HCT116 (cell line): ENCODE results near the gene SPOCK3. TPM values are rescaled to one million over a fixed set of nuclear protein-coding genes. Genes with fewer than 3 reads are reported as not detected.

Experiments used
- ATAC-seq: fragments of 200-7000 bp; cut with Tn5 transposase; 2 replicates; pipeline ENCODE4 v1.9.1; 2020; ENCODE audit warnings: mild to moderate bottlenecking, moderate library complexity
- BruUV-seq: library from RNA; stranded (reverse); fragments of 400-500 nt; replicated peaks from 2 replicates; lab custom pipeline; 2021; lab: Mats Ljungman, UMichigan
- CTCF ChIA-PET: fragments of 300-600 bp; sonication (Branson Sonifier 250); formaldehyde crosslinking; loops from one replicate; lab custom pipeline; 2021; ENCODE audit warnings: antibody characterized with exemption; lab: Charles Lee
- POLR2A ChIA-PET: fragments of 300-600, 350-600 bp; sonication (Branson Sonifier 250); formaldehyde crosslinking; loops from one replicate; lab custom pipeline; 2021; ENCODE audit warnings: antibody characterized with exemption; lab: Charles Lee
- RAD21 ChIA-PET, 2 experiments: fragments of 300-600 bp; sonication (Branson Sonifier 250); formaldehyde crosslinking; loops; one replicate each; lab custom pipeline; 2023; ENCODE audit warnings: low total read pairs in 2 of 2; ENCODE audit not compliant: uncharacterized antibody in 2 of 2, unreplicated experiment in 2 of 2, low non-redundant PET in 1 of 2; lab: Charles Lee
- DNase-seq: peaks from one replicate; pipeline ENCODE4 v3.0.0-alpha.2; 2010; ENCODE audit warnings: low read depth, low spot score
- H2AFZ ChIP-seq: fragments of 200-600 bp; shearing (Covaris generic), sonication (generic); 2 replicates; pipeline ENCODE4 v1.6.1; 2017; ENCODE audit warnings: low read depth, mixed run types, mixed read lengths, antibody characterized with exemption, low read length; ENCODE audit not compliant: poor library complexity, severe bottlenecking
- H3K27ac ChIP-seq: 2 replicates; pipeline ENCODE4 v1.5.1; 2012; ENCODE audit warnings: low read depth, low read length
- H3K27me3 ChIP-seq: fragments of 200-600 bp; sonication (generic); 2 replicates; pipeline ENCODE4 v1.6.1; 2016; ENCODE audit warnings: mixed run types, low read length, mixed read lengths; ENCODE audit not compliant: insufficient read depth
- H3K36me3 ChIP-seq, 2 experiments: fragments of 200-500 bp in 1 of 2; fragments of 200-600 bp in 1 of 2; sonication (Bioruptor generic) in 1 of 2; sonication (generic) in 1 of 2; 2 replicates each; pipeline versions ENCODE4 v1.5.1 to v1.6.1; 2014 to 2016; ENCODE audit warnings: low read length in 2 of 2, inconsistent platforms in 1 of 2, mixed read lengths in 1 of 2, mixed run types in 1 of 2; ENCODE audit not compliant: insufficient read depth in 2 of 2, control insufficient read depth in 1 of 2
- H3K4me1 ChIP-seq, 2 experiments: fragments of 200-600 bp in 1 of 2; sonication (generic) in 1 of 2; 2 replicates each; pipeline versions ENCODE4 v1.5.1 to v1.6.1; 2012 to 2017; ENCODE audit warnings: low read length in 2 of 2, inconsistent platforms in 1 of 2, mild to moderate bottlenecking in 1 of 2, mixed read lengths in 1 of 2, mixed run types in 1 of 2, moderate library complexity in 1 of 2; ENCODE audit not compliant: insufficient read depth in 2 of 2, control insufficient read depth in 1 of 2
- H3K4me2 ChIP-seq: fragments of 200-600 bp; sonication (generic); 2 replicates; pipeline ENCODE4 v1.6.1; 2017; ENCODE audit warnings: mixed run types, low read length, mixed read lengths
- H3K4me3 ChIP-seq, 2 experiments: fragments of 200-600 bp in 1 of 2; sonication (generic) in 1 of 2; replicated peaks in 1 of 2; 2 replicates each; pipeline ENCODE4 v1.5.1; 2011 to 2016; ENCODE audit warnings: low read length in 2 of 2, control low read depth in 1 of 2, low read depth in 1 of 2, mild to moderate bottlenecking in 1 of 2, mixed read lengths in 1 of 2, mixed run types in 1 of 2
- H3K79me2 ChIP-seq: fragments of 200-600 bp; sonication (generic); 2 replicates; pipeline ENCODE4 v1.6.1; 2017; ENCODE audit warnings: mild to moderate bottlenecking, mixed run types, low read length, moderate library complexity, mixed read lengths; ENCODE audit not compliant: insufficient read depth
- H3K9ac ChIP-seq: fragments of 200-600 bp; sonication (generic); 2 replicates; pipeline ENCODE4 v1.6.1; 2016; ENCODE audit warnings: low read length, mixed read lengths
- H3K9me2 ChIP-seq: fragments of 200-600 bp; sonication (generic), shearing (Covaris generic); 2 replicates; pipeline ENCODE4 v1.6.1; 2017; ENCODE audit warnings: mixed run types, mild to moderate bottlenecking, moderate library complexity; ENCODE audit not compliant: insufficient read depth
- H3K9me3 ChIP-seq, 2 experiments: fragments of 200-500 bp in 1 of 2; fragments of 200-600 bp in 1 of 2; sonication (Bioruptor generic) in 1 of 2; sonication (generic) in 1 of 2; 2 replicates each; pipeline ENCODE4 v1.6.1; 2014 to 2017; ENCODE audit warnings: low read length in 2 of 2, mixed read lengths in 2 of 2, inconsistent platforms in 1 of 2, low read depth in 1 of 2, mild to moderate bottlenecking in 1 of 2, mixed run types in 1 of 2, moderate library complexity in 1 of 2; ENCODE audit not compliant: control insufficient read depth in 1 of 2, insufficient read depth in 1 of 2
- H4K20me1 ChIP-seq: fragments of 200-600 bp; sonication (generic), shearing (Covaris generic); 2 replicates; pipeline ENCODE4 v1.6.1; 2017; ENCODE audit warnings: mixed run types, mild to moderate bottlenecking, moderate library complexity; ENCODE audit not compliant: insufficient read depth
- CBX3 ChIP-seq: IDR thresholded peaks from 2 replicates; pipeline ENCODE4 v1.6.1; 2012; ENCODE audit warnings: low read depth
- ELF1 ChIP-seq: IDR thresholded peaks from 2 replicates; pipeline ENCODE4 v1.6.1; 2012; ENCODE audit warnings: low read depth, borderline replicate concordance
- EZH2 ChIP-seq: fragments of 200-600 bp; sonication (generic); IDR thresholded peaks from 2 replicates; pipeline ENCODE4 v1.6.1; 2017; ENCODE audit warnings: antibody characterized with exemption, mixed run types
- FOSL1 ChIP-seq: IDR thresholded peaks from 2 replicates; pipeline ENCODE4 v1.6.1; 2012; ENCODE audit warnings: low read depth
- JUND ChIP-seq: IDR thresholded peaks from 2 replicates; pipeline ENCODE4 v1.6.1; 2012
- YY1 ChIP-seq: IDR thresholded peaks from 2 replicates; pipeline ENCODE4 v1.6.1; 2011; ENCODE audit warnings: low read length, low read depth, moderate library complexity, mild to moderate bottlenecking; ENCODE audit not compliant: insufficient replicate concordance; ENCODE audit errors: extremely low read depth
- ZBTB33 ChIP-seq: IDR thresholded peaks from 2 replicates; pipeline ENCODE4 v1.6.1; 2011; ENCODE audit warnings: mild to moderate bottlenecking, low read length, moderate library complexity; ENCODE audit not compliant: insufficient replicate concordance; ENCODE audit errors: extremely low read depth
- ZFX ChIP-seq: fragments of 450-650 bp; IDR thresholded peaks from 2 replicates; pipeline ENCODE4 v1.6.1; 2017
- ZNF274 ChIP-seq: fragments of 200-500 bp; sonication (Bioruptor generic); IDR thresholded peaks from 2 replicates; pipeline ENCODE4 v1.6.1; 2014; ENCODE audit warnings: mild to moderate bottlenecking, low read depth, low read length, inconsistent platforms
- intact Hi-C: fragments of 100-400 bp; cut with micrococcal nuclease; formaldehyde crosslinking; loops from 2 replicates; pipeline ENCODE4 v1.10.0; 2022
- total RNA-seq: library from RNA; stranded (reverse); gene quantifications from one replicate; pipeline ENCODE4 v1.2.1, GENCODE V29; 2021; ENCODE audit not compliant: unreplicated experiment

The SPOCK3 gene
- total RNA-seq, 1 experiment from 2014 or later: 1.7 TPM

- RAD21 ChIA-PET: no interaction called here
- intact Hi-C loops: no loop called here
- Histone ChIP-seq H3K4me1 (peaks cover 0 to 8% of the 10 kb centered on the region in 2 experiments; a peak in 2 of 4 replicates), H3K4me3 (no peak overlapping the region), H3K9me2 (no peaks in the 10 kb centered on the region), H2AFZ (no peak overlapping the region), H3K79me2 (no peaks in the 10 kb centered on the region), H4K20me1 (no peaks in the 10 kb centered on the region), H3K4me2 (no peak overlapping the region), H3K9ac (no peak overlapping the region), H3K36me3 (no peaks in the 10 kb centered on the region), H3K27me3 (no peaks in the 10 kb centered on the region), H3K9me3 (no peaks in the 10 kb centered on the region), H3K27ac (no peak overlapping the region)
- TF ChIP-seq YY1 (no peak), JUND (no peak), ELF1 (no peak)
- POLR2A ChIA-PET: no interaction called here
- ATAC-seq: no peak
- no peak for DNase-seq
- no TSS peak for BruUV-seq
- CTCF ChIA-PET: interaction anchor here (0.8 kb wide), 1 partner anchor 92 kb away, joined by 3 read pairs; no protein-coding TSS in a partner anchor
Measured at GRCh38 chr4:167114416-167114971, 119.8 kb downstream of the SPOCK3 start.

GRCh38 chr4:167111622-167112021 is 122.7 kb downstream of the SPOCK3 start:
- intact Hi-C loops: no loop called here
- CTCF ChIA-PET: no interaction called here

More at GRCh38 chr4:167111622-167112021, 122.7 kb downstream of the SPOCK3 start:
- Histone ChIP-seq H3K27me3 (no peaks in the 10 kb centered on the region), H3K9me3 (no peaks in the 10 kb centered on the region), H3K4me1 (peaks cover 0 to 8% of the 10 kb centered on the region in 2 experiments; a peak in 2 of 4 replicates), H3K79me2 (no peaks in the 10 kb centered on the region), H2AFZ (no peak overlapping the region), H3K4me3 (no peak overlapping the region), H3K27ac (no peak overlapping the region), H3K36me3 (no peaks in the 10 kb centered on the region), H4K20me1 (no peaks in the 10 kb centered on the region), H3K4me2 (no peak overlapping the region), H3K9me2 (no peaks in the 10 kb centered on the region), H3K9ac (no peak overlapping the region)
- ChIA-PET POLR2A (no interaction called here), RAD21 (no interaction called here)
- no TSS peak for BruUV-seq
- peak; percentile 45 for DNase-seq
- TF ChIP-seq JUND: 0 out of 2 replicates have a peak, but pooled peaks have one; percentile 31
- peak; percentile 49; the same call in 1 of the 2 replicates for TF ChIP-seq CBX3
- TF ChIP-seq YY1: no peak
- no peak for TF ChIP-seq EZH2
- TF ChIP-seq ZBTB33: no peak
- peak; percentile 61 for TF ChIP-seq FOSL1
- TF ChIP-seq ZFX: no peak
- TF ChIP-seq ZNF274: no peak
- ATAC-seq: peak; percentile 67
